GM19372 (cell line): ENCODE results near the gene CDH4.

Experiments used
- ATAC-seq: cut with Tn5 transposase; IDR thresholded peaks from one replicate; pipeline ENCODE4 v1.9.1; 2021; ENCODE audit warnings: mild to moderate bottlenecking, low read depth, moderate library complexity; ENCODE audit not compliant: unreplicated experiment

Gene CDH4

GRCh38 chr20:61733216-61733615, 481.2 kb downstream of the CDH4 start:
- ATAC-seq = no peak

DNA sequence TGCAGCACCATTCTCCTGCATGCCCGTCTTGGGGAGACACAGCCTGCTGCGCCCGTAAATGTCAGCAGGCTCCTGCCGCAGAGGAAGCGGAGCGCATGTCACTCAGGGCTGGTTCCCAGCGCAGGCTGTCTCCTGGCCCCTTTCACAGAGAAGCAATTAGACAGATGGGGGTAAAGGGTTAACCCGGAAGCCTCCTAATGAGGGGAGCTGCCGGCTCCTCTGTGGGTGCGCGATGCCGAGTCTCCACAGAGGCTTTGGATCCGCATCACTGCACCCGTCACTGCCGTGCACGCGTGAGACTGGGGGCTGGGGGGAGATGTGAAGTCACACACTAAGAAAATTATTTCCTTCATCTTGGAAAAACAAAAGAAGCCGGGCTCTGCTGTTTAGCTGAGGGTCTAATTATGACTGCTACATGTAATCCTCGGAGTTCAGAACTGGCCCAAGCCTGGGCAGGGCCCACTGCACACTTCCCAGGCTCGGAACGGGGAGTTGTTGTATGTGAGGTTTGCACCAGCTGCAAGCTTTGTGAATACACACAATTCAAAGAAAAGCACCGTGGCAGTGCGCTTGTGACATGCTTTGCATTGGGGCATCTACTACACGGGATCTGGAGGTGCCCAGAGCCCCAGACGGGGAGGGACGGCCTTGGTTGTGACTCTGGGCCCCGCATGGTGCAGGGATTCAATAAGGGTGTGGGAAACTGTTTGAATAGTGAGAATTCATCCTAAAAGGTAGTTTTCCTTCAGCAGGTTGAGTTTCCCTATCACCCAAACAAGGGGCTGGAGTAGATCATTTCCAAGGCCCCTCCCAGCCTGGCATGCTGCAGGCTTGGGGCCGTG, 482.1 kb downstream of the CDH4 start:
- no peak for ATAC-seq

DNA sequence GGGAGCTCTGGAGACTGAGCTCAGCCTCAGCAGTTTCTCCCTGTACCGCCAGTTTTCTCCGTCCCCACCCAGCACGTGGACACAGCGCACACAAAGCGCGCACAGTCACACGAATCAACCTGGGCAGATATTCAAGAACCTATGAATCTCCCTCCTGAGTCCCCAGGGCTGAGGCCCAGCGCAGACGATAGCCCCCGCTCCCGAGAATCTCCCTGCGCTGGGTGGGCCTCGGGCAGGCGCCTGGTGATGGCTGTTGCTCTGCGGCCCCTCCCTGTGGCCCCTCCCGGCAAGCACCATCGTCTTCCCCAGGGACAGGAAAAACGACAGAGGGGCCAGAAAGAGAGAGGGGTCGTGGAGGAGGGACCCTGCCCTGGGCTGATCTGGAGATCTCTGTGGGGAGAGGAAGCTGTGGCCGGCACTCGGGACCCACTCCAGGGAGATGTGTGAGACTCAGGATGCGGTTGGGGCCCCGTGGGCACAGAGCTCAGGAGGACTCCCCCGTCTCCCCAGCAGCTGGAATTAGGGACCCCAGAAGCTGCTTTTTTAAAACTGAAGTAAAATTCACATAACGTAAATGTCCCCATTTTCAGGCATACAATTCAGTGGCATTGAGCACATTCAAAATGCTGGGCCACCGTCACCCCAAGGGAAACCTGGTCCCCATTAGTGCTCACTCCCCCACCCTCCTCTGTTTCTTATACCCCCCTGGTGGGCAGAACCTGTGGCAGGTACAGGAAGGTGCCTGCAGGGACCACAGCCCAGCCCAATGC, 482.9 kb downstream of the CDH4 start:
- no peak for ATAC-seq

DNA sequence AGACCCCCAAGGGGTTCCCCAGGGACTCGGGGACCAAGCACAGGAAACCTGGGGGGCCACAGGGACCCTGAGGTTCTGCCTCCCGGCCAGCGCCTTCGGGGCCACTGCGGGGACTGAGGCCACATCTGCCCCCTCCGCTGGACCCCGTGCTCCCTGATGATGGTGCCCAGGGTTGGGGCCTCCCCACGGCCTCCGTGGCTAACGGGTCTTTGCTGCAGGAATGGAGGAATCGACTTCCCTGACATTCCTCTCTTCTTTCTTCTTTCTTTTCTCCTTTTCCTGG, 483.4 kb downstream of the CDH4 start:
- ATAC-seq = no peak

DNA sequence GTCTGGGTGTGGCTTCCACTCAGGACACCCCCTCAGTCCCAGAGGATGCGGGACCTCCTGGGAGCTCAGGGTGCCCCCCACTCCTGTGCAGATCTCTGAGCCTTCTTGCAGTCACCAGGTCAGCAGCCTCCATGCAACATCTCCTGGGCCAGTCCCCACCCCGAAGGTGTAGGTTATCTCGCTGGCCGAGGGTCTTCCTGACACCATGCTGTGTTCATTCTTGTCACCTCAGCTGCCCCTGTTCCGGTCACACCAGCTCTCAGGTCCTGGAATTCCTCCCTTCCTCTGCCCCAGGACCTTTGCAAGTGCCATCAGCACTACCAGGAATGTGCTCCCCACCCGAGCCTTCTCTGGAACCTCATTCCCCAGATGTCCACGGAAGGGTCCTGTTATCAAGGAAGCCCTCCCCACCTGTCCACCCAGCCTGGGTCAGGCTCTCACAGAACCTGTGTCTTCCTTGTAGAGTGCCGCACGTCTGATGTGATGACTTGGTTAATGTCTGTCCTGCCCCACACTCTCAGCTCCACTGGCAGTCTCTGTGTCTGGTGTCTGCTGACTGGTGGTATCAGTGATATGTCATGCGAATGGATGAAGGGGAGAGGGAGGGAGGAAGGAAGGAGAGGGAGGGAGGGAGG, 484.1 kb downstream of the CDH4 start:
- ATAC-seq = no peak

DNA sequence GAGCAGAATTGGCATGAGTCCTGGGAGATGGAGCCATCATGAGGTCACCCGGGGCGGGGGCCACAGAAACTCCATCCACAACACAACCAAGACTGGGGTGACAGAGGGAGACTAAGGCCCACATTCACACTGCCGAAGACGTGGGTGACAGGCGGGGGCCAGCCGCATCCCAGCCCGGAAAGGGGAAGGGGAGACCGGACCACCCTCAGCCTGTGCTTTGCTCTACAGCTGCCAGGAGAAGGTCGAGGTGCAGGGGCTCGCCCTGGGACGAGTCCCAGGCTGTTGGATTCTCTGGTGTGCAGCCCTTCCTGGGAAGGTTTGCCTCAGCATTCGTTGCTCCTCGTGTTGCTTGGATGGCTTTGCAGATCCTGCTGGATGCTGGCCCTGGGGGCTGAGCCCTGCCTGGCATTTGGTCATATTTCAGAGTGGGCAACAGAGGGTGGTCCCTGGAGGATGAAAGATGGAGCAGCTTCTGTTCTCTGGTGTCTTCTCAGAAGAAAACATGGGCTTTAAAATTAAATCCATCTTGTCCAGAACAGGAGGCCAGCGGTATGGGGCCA, 484.8 kb downstream of the CDH4 start:
- no peak for ATAC-seq

DNA sequence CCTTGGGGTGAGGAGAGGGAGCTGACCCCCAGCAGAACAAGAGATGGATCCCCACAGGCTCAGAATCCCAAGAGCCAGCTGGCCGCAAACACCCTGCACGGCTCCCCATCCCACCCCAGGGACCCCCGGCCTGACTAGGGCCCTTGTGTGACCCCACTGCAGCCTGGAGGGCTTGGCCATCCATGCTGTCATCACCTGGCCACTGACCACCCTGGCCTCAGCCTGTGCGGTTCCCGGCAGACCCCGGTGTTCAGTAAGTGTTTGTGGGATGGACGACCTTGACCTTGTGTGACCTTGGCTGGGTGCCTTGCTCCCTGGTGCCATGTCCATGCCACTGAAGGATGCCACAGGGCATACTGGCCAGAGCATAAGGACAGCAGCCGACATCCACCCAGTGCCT, 485.3 kb downstream of the CDH4 start:
- ATAC-seq = no peak

DNA sequence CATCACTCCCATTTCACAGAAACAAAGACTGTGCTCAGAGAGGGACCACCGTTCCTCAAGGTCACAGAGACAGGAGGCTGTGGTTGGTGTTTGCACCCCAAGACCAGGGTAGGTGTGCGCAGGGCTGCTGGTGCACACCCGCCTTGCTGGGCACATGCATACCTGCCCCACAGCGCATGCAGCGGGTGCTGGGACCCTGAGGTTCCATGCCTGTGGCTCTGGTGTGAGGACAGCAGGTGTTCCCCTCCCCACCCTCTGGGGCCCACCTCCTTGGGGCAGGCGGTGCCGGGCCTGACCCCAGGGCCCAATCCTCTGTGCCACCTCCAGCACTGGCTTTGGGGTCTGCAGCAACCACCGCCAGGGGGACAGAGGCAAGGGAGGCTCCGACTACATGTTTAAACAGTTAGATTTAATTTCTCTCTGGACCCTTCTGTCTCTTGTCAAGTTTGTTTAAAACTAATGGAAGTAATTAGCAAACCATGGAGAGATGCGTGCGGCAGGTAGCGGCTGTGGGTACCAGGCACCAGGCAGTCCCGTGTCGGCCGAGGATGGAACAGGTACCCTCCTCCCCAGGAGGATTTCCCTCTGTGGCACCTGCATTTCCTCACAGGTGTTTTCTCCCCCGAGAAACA, 485.9 kb downstream of the CDH4 start:
- no peak for ATAC-seq

DNA sequence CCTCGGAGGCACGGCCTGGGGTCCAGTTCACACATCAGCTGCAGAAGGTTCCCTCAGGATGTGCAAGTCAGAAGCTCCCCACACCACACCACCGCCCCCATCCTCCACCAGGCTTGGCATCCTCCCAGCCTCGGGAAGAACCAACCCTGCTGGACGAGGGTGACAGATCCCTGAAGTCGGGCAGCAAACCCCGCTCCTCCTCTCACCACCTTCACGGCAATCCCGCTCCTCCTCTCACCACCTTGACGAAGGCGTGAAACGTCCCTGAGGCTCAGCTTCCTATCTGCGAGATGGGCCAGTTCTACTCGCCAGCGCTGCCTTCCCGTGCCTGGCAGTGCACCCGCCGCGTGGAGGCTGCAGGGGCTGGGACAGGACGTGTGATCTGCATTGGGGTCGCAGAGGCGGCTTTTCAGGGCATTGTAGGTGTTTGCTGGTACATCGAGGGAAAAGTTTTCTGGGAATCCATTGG, 486.6 kb downstream of the CDH4 start:
- no peak for ATAC-seq

- ATAC-seq = no peak
These were observed 487.2 kb downstream of the CDH4 start for GRCh38 chr20:61739086-61739831.

DNA sequence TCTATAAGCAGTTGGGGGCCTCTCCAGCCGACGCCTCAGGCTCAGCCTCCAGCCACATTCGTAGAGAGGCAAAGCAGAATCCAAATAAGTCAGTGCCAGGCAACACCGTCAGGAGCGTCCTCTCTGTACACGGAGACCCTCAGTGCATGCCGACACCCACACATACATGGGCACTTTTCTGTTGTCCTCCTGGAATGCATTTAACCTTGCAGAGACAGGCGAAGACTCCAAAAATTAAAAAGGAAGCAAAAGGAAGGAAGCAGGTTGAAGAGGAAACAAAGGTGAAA, 487.7 kb downstream of the CDH4 start:
- ATAC-seq = no peak

DNA sequence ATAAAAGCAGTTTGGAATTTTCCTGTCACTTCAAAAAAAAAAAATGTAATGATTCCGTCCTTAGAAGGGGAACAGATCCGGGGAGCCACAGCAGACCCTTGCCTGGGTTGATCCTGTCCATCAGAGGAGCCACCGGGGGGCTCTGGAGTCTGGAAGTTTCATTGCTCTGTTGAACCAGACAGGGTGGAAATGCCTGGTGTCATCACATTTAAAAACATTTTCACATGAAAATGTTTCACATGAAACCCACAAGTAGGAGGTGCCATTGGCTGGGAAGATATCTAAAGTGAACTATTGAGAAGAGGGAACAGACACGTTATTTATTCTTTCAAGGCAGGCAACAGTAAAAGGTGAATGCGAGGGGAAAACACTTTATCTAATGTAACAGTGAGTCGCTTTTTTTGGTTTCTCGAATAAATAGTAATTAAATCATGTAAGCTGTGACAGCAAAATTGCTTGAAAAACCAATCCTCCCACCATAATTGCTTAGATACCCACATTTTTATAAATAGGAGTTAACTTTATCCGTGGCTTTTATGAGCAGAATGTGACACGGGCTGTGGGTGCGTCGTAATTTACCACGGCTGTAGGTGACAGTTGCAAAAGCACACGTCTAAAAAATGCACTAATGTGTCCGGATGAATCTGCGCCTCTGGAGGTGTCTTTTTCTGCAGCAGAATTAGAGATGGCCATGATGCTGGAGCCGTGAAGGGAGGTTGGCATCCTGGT, 490.2 kb downstream of the CDH4 start:
- no peak for ATAC-seq

- no peak for ATAC-seq
These were observed 491.5 kb downstream of the CDH4 start for GRCh38 chr20:61743606-61744005.

GRCh38 chr20:61744691-61745396, 492.8 kb downstream of the CDH4 start:
- ATAC-seq = no peak

DNA sequence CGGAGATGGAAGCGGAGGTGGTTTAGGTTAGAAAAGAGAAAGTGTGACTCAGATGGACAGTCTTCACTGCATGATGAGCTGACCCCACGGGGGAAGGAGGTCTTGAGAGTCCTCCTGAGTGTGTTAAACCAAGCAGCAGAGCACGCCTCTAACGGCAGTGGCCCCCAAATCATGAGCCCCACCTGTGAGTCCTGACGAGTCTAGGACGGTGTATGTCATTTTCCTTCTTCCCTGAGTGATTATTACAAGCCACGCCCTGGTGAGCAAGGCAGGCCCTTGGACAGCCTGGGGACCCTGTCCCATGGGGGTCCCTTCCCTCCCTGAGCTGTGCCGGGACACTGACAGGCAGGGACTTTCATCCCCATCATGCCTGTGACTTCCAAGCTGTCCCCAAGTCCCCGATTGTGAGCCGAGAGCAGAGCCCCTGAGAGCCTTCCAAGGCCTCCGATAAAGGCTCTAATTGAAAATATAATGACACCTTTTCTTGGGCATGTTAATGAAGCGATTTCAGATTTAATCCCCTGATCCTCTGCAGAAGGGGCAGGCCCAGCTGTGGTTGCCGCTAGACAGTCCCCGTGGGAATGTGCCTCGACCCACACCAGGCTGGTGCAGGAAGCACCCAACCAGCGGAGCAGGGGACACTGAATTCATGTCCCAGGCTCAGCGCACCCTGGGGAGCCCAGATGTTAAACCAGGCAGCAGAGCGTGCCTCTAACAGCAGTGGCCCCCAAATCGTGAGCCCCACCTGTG, 493.5 kb downstream of the CDH4 start:
- ATAC-seq = no peak

GRCh38 chr20:61746147-61746646, 494.1 kb downstream of the CDH4 start:
- no peak for ATAC-seq

GRCh38 chr20:61746781-61747180, 494.7 kb downstream of the CDH4 start:
- ATAC-seq = no peak

DNA sequence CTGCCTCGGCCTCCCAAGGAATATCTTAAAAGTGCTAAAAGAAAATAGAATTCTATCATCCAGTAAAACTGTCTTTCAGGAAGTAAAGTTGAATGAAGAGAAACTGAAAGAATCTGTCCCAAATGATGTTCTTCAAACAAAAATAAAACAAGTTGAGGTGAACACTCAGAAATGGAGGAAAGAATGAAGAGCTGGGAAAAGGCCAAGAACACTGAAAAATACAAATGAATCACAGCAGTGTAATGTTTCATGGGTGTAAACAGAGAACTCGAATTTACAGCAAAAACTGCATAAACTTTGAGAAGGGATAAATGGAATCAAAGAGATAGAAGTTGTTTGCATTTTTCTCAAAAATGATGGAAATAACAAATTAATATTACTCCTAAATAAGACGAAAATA, 496.3 kb downstream of the CDH4 start:
- ATAC-seq = no peak
